MCF 10A (cell line): ENCODE results near the gene DHDH. TPM values are rescaled to one million over a fixed set of nuclear protein-coding genes. Genes with fewer than 3 reads are reported as not detected.

Source experiments
- BruUV-seq: library from RNA; stranded (reverse); fragments of 400-500 nt; replicated peaks from 2 replicates; lab custom pipeline; 2021; lab: Mats Ljungman, UMichigan
- CTCF ChIA-PET: fragments of 300-600 bp; sonication (Branson Sonifier 250); formaldehyde crosslinking; extraction: SDS; loops from one replicate; lab custom pipeline; 2021; ENCODE audit warnings: antibody characterized with exemption, inconsistent platforms; lab: Yijun Ruan, JAX
- POLR2A ChIA-PET: fragments of 300-600, 350-650 bp; sonication (Branson Sonifier 250); formaldehyde crosslinking; extraction: SDS; loops from one replicate; lab custom pipeline; 2020; ENCODE audit warnings: antibody characterized with exemption, inconsistent platforms; lab: Yijun Ruan, JAX
- DNase-seq: peaks from one replicate; pipeline ENCODE4 v3.0.0-alpha.2; 2018; ENCODE audit not compliant: unreplicated experiment
- H3K27ac Mint-ChIP-seq: one replicate; pipeline ENCODE4 v1.8.0; 2022; ENCODE audit warnings: mild to moderate bottlenecking, low read depth, mixed read lengths; ENCODE audit not compliant: unreplicated experiment
- H3K27me3 Mint-ChIP-seq: one replicate; pipeline ENCODE4 v1.8.0; 2022; ENCODE audit warnings: mixed read lengths; ENCODE audit not compliant: insufficient read depth, unreplicated experiment
- H3K36me3 Mint-ChIP-seq: one replicate; pipeline ENCODE4 v1.8.0; 2022; ENCODE audit warnings: mild to moderate bottlenecking, moderate library complexity, mixed read lengths; ENCODE audit not compliant: insufficient read depth, unreplicated experiment
- H3K4me1 Mint-ChIP-seq: one replicate; pipeline ENCODE4 v1.8.0; 2022; ENCODE audit warnings: mixed read lengths; ENCODE audit not compliant: insufficient read depth, unreplicated experiment
- H3K4me3 Mint-ChIP-seq: one replicate; pipeline ENCODE4 v1.8.0; 2022; ENCODE audit warnings: mild to moderate bottlenecking, moderate library complexity, mixed read lengths; ENCODE audit not compliant: unreplicated experiment
- H3K9me3 Mint-ChIP-seq: one replicate; pipeline ENCODE4 v1.8.0; 2022; ENCODE audit warnings: mixed read lengths; ENCODE audit not compliant: unreplicated experiment
- CTCF ChIP-seq: fragments of 200-600 bp; IDR thresholded peaks from one replicate; pipeline ENCODE4 v1.8.0; 2022; ENCODE audit warnings: antibody characterized with exemption, mild to moderate bottlenecking; ENCODE audit not compliant: unreplicated experiment
- intact Hi-C: fragments of 100-400 bp; cut with micrococcal nuclease; formaldehyde crosslinking; loops from 2 replicates; pipeline ENCODE4 v1.14.1; 2022
- total RNA-seq: library from RNA; stranded (reverse); gene quantifications from 2 replicates; pipeline ENCODE4 v1.2.3, GENCODE V29; 2022

Gene DHDH
- total RNA-seq, 1 experiment from 2014 or later, result not detected

GRCh38 chr19:48945415-48945814 lies 11.9 kb downstream of the DHDH start:
- no peak for TF ChIP-seq CTCF
- Mint-ChIP-seq H3K4me3 (no peak overlapping the region), H3K4me1 (no peaks in the 10 kb centered on the region), H3K36me3 (no peaks in the 10 kb centered on the region), H3K9me3 (no peaks in the 10 kb centered on the region), H3K27ac (no peak overlapping the region), H3K27me3 (no peaks in the 10 kb centered on the region)
- no peak for DNase-seq
- no TSS peak for BruUV-seq
- ChIA-PET POLR2A (interaction anchor here (0.6 kb wide), 2 partner anchors 48 to 73 kb away, joined by 3 to 4 read pairs; partner anchors contain the start of genes GYS1 and RUVBL2), CTCF (interaction anchor here (0.7 kb wide), 1 partner anchor 206 kb away, joined by 5 read pairs; no protein-coding TSS in a partner anchor)
- intact Hi-C loops, result no loop called here

GRCh38 chr19:48945817-48946216 lies 12.3 kb downstream of the DHDH start:
- no TSS peak for BruUV-seq
- CTCF ChIA-PET, result interaction anchor here (0.7 kb wide), 1 partner anchor 205 kb away, joined by 5 read pairs; no protein-coding TSS in a partner anchor

GRCh38 chr19:48946463-48947257 lies 13.2 kb downstream of the DHDH start:
- DNase-seq, result no peak
- Mint-ChIP-seq H3K9me3 (no peaks in the 10 kb centered on the region), H3K27me3 (no peaks in the 10 kb centered on the region), H3K36me3 (no peaks in the 10 kb centered on the region), H3K4me3 (no peak overlapping the region), H3K4me1 (no peaks in the 10 kb centered on the region), H3K27ac (no peak overlapping the region)
- ChIA-PET CTCF (no interaction called here), POLR2A (no interaction called here)
- no TSS peak for BruUV-seq
- intact Hi-C loops, result no loop called here
- no peak for TF ChIP-seq CTCF

More at GRCh38 chr19:48945817-48946216, 12.3 kb downstream of the DHDH start:
- POLR2A ChIA-PET, result interaction anchor here (0.6 kb wide), 2 partner anchors 48 to 72 kb away, joined by 3 to 4 read pairs; partner anchors contain the start of genes GYS1 and RUVBL2
- H3K36me3 Mint-ChIP-seq, result no peaks in the 10 kb centered on the region
- H3K4me1 Mint-ChIP-seq, result no peaks in the 10 kb centered on the region
- H3K27me3 Mint-ChIP-seq, result no peaks in the 10 kb centered on the region
- no peak overlapping the region for H3K4me3 Mint-ChIP-seq
- DNase-seq, result no peak
- H3K9me3 Mint-ChIP-seq, result no peaks in the 10 kb centered on the region
- H3K27ac Mint-ChIP-seq, result no peak overlapping the region
- intact Hi-C loops, result no loop called here
- TF ChIP-seq CTCF, result no peak

GRCh38 chr19:48947258-48947542 lies 13.7 kb downstream of the DHDH start:
- no peak overlapping the region for H3K4me3 Mint-ChIP-seq
- POLR2A ChIA-PET, result no interaction called here
- H3K27ac Mint-ChIP-seq, result no peak overlapping the region
- TF ChIP-seq CTCF, result no peak
- no TSS peak for BruUV-seq
- no peaks in the 10 kb centered on the region for H3K36me3 Mint-ChIP-seq
- DNase-seq, result no peak
- no peaks in the 10 kb centered on the region for H3K27me3 Mint-ChIP-seq
- H3K9me3 Mint-ChIP-seq, result no peaks in the 10 kb centered on the region
- intact Hi-C loops, result no loop called here
- no peaks in the 10 kb centered on the region for H3K4me1 Mint-ChIP-seq
- CTCF ChIA-PET, result no interaction called here
